ENCODE measurements around the gene NLRC5.

Gene NLRC5

GRCh38 chr16:57007050-57007449 lies 17.7 kb downstream of the NLRC5 start:
- ChIA-PET POLR2A (no interaction called here), CTCF (no interaction called here)
- TF ChIP-seq CTBP1 (IDR thresholded peaks at IDR 0.05; ENCODE audit: borderline replicate concordance) (no peak), LEF1 (IDR thresholded peaks at IDR 0.05; ENCODE audit: borderline replicate concordance) (no peak), TARDBP (IDR thresholded peaks at IDR 0.05) (no peak), ZNF384 (IDR thresholded peaks at IDR 0.05) (no peak), HDGF (IDR thresholded peaks at IDR 0.05; ENCODE audit: borderline replicate concordance) (no peak), ARNT (IDR thresholded peaks at IDR 0.05) (no peak), PKNOX1 (IDR thresholded peaks at IDR 0.05) (no peak)
- DNase-seq (ENCODE audit: extremely low spot score), result no peak

- DNase-seq (ENCODE audit: extremely low spot score), result no peak
- ChIA-PET POLR2A (no interaction called here), CTCF (no interaction called here)
- no peak for TF ChIP-seq LEF1 (IDR thresholded peaks at IDR 0.05; ENCODE audit: borderline replicate concordance)
- no peak for TF ChIP-seq PKNOX1 (IDR thresholded peaks at IDR 0.05)
- TF ChIP-seq HDGF (IDR thresholded peaks at IDR 0.05; ENCODE audit: borderline replicate concordance), result no peak
- TF ChIP-seq TARDBP (IDR thresholded peaks at IDR 0.05), result no peak
- no peak for TF ChIP-seq CTBP1 (IDR thresholded peaks at IDR 0.05; ENCODE audit: borderline replicate concordance)
- no peak for TF ChIP-seq L3MBTL2 (conservative IDR thresholded peaks at IDR 0.05)
- TF ChIP-seq FOXK2 (IDR thresholded peaks at IDR 0.05), result no peak
- TF ChIP-seq ARNT (IDR thresholded peaks at IDR 0.05), result no peak
- TF ChIP-seq FOXM1 (IDR thresholded peaks at IDR 0.05; ENCODE audit: borderline replicate concordance), result no peak
- no peak for TF ChIP-seq ZNF384 (IDR thresholded peaks at IDR 0.05)
- no peak for TF ChIP-seq ELF4 (IDR thresholded peaks at IDR 0.05)
- no peak for TF ChIP-seq SUZ12 (IDR thresholded peaks at IDR 0.05)
These were observed 18.2 kb downstream of the NLRC5 start for GRCh38 chr16:57007530-57007929.

- ChIA-PET POLR2A (no interaction called here), CTCF (no interaction called here)
- TF ChIP-seq BHLHE40 (IDR thresholded peaks at IDR 0.05; ENCODE audit: borderline replicate concordance), result no peak
- TF ChIP-seq SP1 (IDR thresholded peaks at IDR 0.05), result no peak
- no peak for TF ChIP-seq ELF4 (IDR thresholded peaks at IDR 0.05)
- no peak for TF ChIP-seq LEF1 (IDR thresholded peaks at IDR 0.05; ENCODE audit: borderline replicate concordance)
- TF ChIP-seq L3MBTL2 (conservative IDR thresholded peaks at IDR 0.05), result no peak
- no peak for TF ChIP-seq FOXM1 (IDR thresholded peaks at IDR 0.05; ENCODE audit: borderline replicate concordance)
- no peak for TF ChIP-seq CTBP1 (IDR thresholded peaks at IDR 0.05; ENCODE audit: borderline replicate concordance)
- no peak for TF ChIP-seq TARDBP (IDR thresholded peaks at IDR 0.05)
- TF ChIP-seq NFRKB (IDR thresholded peaks at IDR 0.05), result no peak
- no peak for TF ChIP-seq HDGF (IDR thresholded peaks at IDR 0.05; ENCODE audit: borderline replicate concordance)
- TF ChIP-seq FOXK2 (IDR thresholded peaks at IDR 0.05), result no peak
- no peak for TF ChIP-seq PKNOX1 (IDR thresholded peaks at IDR 0.05)
- DNase-seq (ENCODE audit: extremely low spot score), result no peak
These were observed 19.1 kb downstream of the NLRC5 start for GRCh38 chr16:57008440-57008839.

GRCh38 chr16:57009643-57010170 lies 20.4 kb downstream of the NLRC5 start:
- TF ChIP-seq FOXA1 (IDR thresholded peaks at IDR 0.05), result no peak
- CTCF ChIA-PET, result interaction anchor here (1.0 kb wide), 1 partner anchor 11 kb away, joined by 3 read pairs; no protein-coding TSS in a partner anchor
- POLR2A ChIA-PET, result no interaction called here
- DNase-seq (ENCODE audit: extremely low spot score), result no peak

GRCh38 chr16:57012353-57012752 lies 23.0 kb downstream of the NLRC5 start:
- CTCF ChIA-PET, result no interaction called here
- TF ChIP-seq ARNT (IDR thresholded peaks at IDR 0.05) (no peak), SUZ12 (IDR thresholded peaks at IDR 0.05) (no peak), L3MBTL2 (conservative IDR thresholded peaks at IDR 0.05) (no peak), SP1 (IDR thresholded peaks at IDR 0.05) (no peak), ELF4 (IDR thresholded peaks at IDR 0.05) (no peak), FOXM1 (IDR thresholded peaks at IDR 0.05; ENCODE audit: borderline replicate concordance) (no peak), ZNF384 (IDR thresholded peaks at IDR 0.05) (no peak), TARDBP (IDR thresholded peaks at IDR 0.05) (no peak), BHLHE40 (IDR thresholded peaks at IDR 0.05; ENCODE audit: borderline replicate concordance) (no peak), HDGF (IDR thresholded peaks at IDR 0.05; ENCODE audit: borderline replicate concordance) (no peak), PKNOX1 (IDR thresholded peaks at IDR 0.05) (no peak)
- POLR2A ChIA-PET, result interaction anchor here (1.1 kb wide), 1 partner anchor 68 kb away, joined by 3 read pairs; no protein-coding TSS in a partner anchor
- DNase-seq (ENCODE audit: extremely low spot score), result no peak

- ChIA-PET POLR2A (no interaction called here), CTCF (interaction anchor here (0.6 kb wide), 1 partner anchor 92 kb away, joined by 3 read pairs; no protein-coding TSS in a partner anchor)
- no peak for DNase-seq (ENCODE audit: extremely low spot score)
- TF ChIP-seq ARNT (IDR thresholded peaks at IDR 0.05) (no peak), FOXK2 (IDR thresholded peaks at IDR 0.05) (no peak), TARDBP (IDR thresholded peaks at IDR 0.05) (no peak)
These were observed 23.9 kb downstream of the NLRC5 start for GRCh38 chr16:57013229-57013628.
